Smooth muscle cell (in vitro differentiated cells): Measurements from ENCODE around the gene FAM9B. TPM values are rescaled to one million over a fixed set of nuclear protein-coding genes. Genes with fewer than 3 reads are reported as not detected.

Experiments used
- DNase-seq: peaks from one replicate; lab custom pipeline; 2025; ENCODE audit not compliant: unreplicated experiment; lab: John Stamatoyannopoulos, UW
- H2AFZ ChIP-seq: fragments of 200-600 bp; sonication (generic); 2 replicates; pipeline ENCODE4 v1.6.0; 2016; ENCODE audit warnings: antibody characterized with exemption, low read depth, mild to moderate bottlenecking
- H3F3A ChIP-seq: fragments of 200-600 bp; sonication (generic); 2 replicates; pipeline ENCODE4 v1.6.0; 2017; ENCODE audit warnings: antibody characterized with exemption, low read depth
- H3K27ac ChIP-seq: fragments of 200-600 bp; sonication (generic); 2 replicates; pipeline ENCODE4 v1.5.1; 2016; ENCODE audit warnings: low read depth, mild to moderate bottlenecking
- H3K27me3 ChIP-seq: fragments of 200-600 bp; sonication (generic); 2 replicates; pipeline ENCODE4 v1.6.1; 2016; ENCODE audit warnings: low read depth, mild to moderate bottlenecking
- H3K36me3 ChIP-seq: fragments of 200-600 bp; sonication (generic); 2 replicates; pipeline ENCODE4 v1.5.1; 2016; ENCODE audit warnings: low read depth
- H3K4me1 ChIP-seq: fragments of 200-600 bp; sonication (generic); 2 replicates; pipeline ENCODE4 v1.5.1; 2016; ENCODE audit warnings: low read depth
- H3K4me2 ChIP-seq: fragments of 200-600 bp; sonication (generic); 2 replicates; pipeline ENCODE4 v1.6.0; 2016; ENCODE audit warnings: mild to moderate bottlenecking
- H3K4me3 ChIP-seq: fragments of 200-600 bp; sonication (generic); 2 replicates; pipeline ENCODE4 v1.5.1; 2016; ENCODE audit warnings: mild to moderate bottlenecking
- H3K79me2 ChIP-seq: fragments of 200-600 bp; sonication (generic); 2 replicates; pipeline ENCODE4 v1.6.0; 2016; ENCODE audit warnings: low read depth, mild to moderate bottlenecking
- H3K9ac ChIP-seq: fragments of 200-600 bp; sonication (generic); 2 replicates; pipeline ENCODE4 v1.6.0; 2016; ENCODE audit warnings: low read depth
- H3K9me3 ChIP-seq: fragments of 200-600 bp; sonication (generic); replicated peaks from 2 replicates; pipeline ENCODE4 v1.5.1; 2016; ENCODE audit warnings: low read depth
- H4K20me1 ChIP-seq: fragments of 200-600 bp; sonication (generic); 2 replicates; pipeline ENCODE4 v1.6.0; 2016; ENCODE audit warnings: low read depth
- CTCF ChIP-seq: fragments of 200-600 bp; sonication (generic); IDR thresholded peaks from 2 replicates; pipeline ENCODE4 v1.5.1; 2017; ENCODE audit warnings: borderline replicate concordance, mild to moderate bottlenecking, antibody characterized with exemption; ENCODE audit not compliant: insufficient read depth, poor library complexity, severe bottlenecking
- WGBS: methylation state at CpG from one replicate; pipeline ENCODE4 v1.1.7; 2016; ENCODE audit warnings: low lambda C conversion rate; 5-methylcytosine and 5-hydroxymethylcytosine counted together
- polyA plus RNA-seq: library from polyadenylated mRNA; unstranded; fragments of >200 nt; fragmentation: Nextera tagmentation; extraction: Ambion mirVana; gene quantifications from 2 replicates; pipeline ENCODE4 v1.2.1, GENCODE V29; 2016
- total RNA-seq: library from RNA; depleted of rRNA; stranded (reverse); fragments of >200 nt; gene quantifications from 2 replicates; pipeline ENCODE4 v1.2.3, GENCODE V29; 2014

The FAM9B gene
- total and polyA plus RNA-seq, 2 experiments from 2014 or later, result not detected

GRCh38 chrX:9038244-9038643 is 4.3 kb upstream of the FAM9B start:
- Histone ChIP-seq H2AFZ (no peak overlapping the region), H3K36me3 (no peaks in the 10 kb centered on the region), H3K4me2 (no peak overlapping the region), H3K27ac (no peak overlapping the region), H4K20me1 (no peaks in the 10 kb centered on the region), H3K4me3 (no peak overlapping the region), H3K27me3 (no peaks in the 10 kb centered on the region), H3K79me2 (no peaks in the 10 kb centered on the region), H3K4me1 (no peaks in the 10 kb centered on the region), H3K9me3 (no peaks in the 10 kb centered on the region), H3F3A (no peaks in the 10 kb centered on the region), H3K9ac (no peak overlapping the region)
- no peak for TF ChIP-seq CTCF
- WGBS, result 57% methylated on average over 4 of the region's 4 CpGs
- no peak for DNase-seq

GRCh38 chrX:9037296-9037695 is 3.4 kb upstream of the FAM9B start:
- Histone ChIP-seq H3K36me3 (no peaks in the 10 kb centered on the region), H3K4me1 (no peaks in the 10 kb centered on the region), H3K4me3 (no peak overlapping the region), H2AFZ (no peak overlapping the region), H3K27ac (no peak overlapping the region), H3K9ac (no peak overlapping the region), H4K20me1 (no peaks in the 10 kb centered on the region), H3K9me3 (no peaks in the 10 kb centered on the region), H3K4me2 (no peak overlapping the region), H3F3A (no peaks in the 10 kb centered on the region), H3K27me3 (no peaks in the 10 kb centered on the region), H3K79me2 (no peaks in the 10 kb centered on the region)
- TF ChIP-seq CTCF, result no peak
- 66% methylated on average over 4 of the region's 4 CpGs for WGBS
- DNase-seq, result no peak

- Histone ChIP-seq H4K20me1 (no peaks in the 10 kb centered on the region), H2AFZ (no peak overlapping the region), H3F3A (no peaks in the 10 kb centered on the region), H3K4me2 (no peak overlapping the region), H3K9ac (no peak overlapping the region), H3K36me3 (no peaks in the 10 kb centered on the region), H3K4me1 (no peaks in the 10 kb centered on the region), H3K79me2 (no peaks in the 10 kb centered on the region), H3K27ac (no peak overlapping the region), H3K4me3 (no peak overlapping the region), H3K9me3 (no peaks in the 10 kb centered on the region), H3K27me3 (no peaks in the 10 kb centered on the region)
- DNase-seq, result no peak
- TF ChIP-seq CTCF, result no peak
- 96% methylated on average over 14 of the region's 17 CpGs for WGBS
Observed at GRCh38 chrX:9033586-9033985, 341 bp downstream of the FAM9B start.

GRCh38 chrX:9033179-9033578 is 748 bp downstream of the FAM9B start:
- H4K20me1 ChIP-seq, result no peaks in the 10 kb centered on the region
- H3K9ac ChIP-seq, result no peak overlapping the region
- no peaks in the 10 kb centered on the region for H3F3A ChIP-seq
- H3K27me3 ChIP-seq, result no peaks in the 10 kb centered on the region
- H3K4me1 ChIP-seq, result no peaks in the 10 kb centered on the region
- no peak for TF ChIP-seq CTCF
- no peak overlapping the region for H3K4me3 ChIP-seq
- no peaks in the 10 kb centered on the region for H3K9me3 ChIP-seq
- H2AFZ ChIP-seq, result no peak overlapping the region
- no peak overlapping the region for H3K27ac ChIP-seq
- 89% methylated on average over 14 of the region's 17 CpGs for WGBS
- H3K36me3 ChIP-seq, result no peaks in the 10 kb centered on the region
- H3K79me2 ChIP-seq, result no peaks in the 10 kb centered on the region
- no peak overlapping the region for H3K4me2 ChIP-seq
- no peak for DNase-seq
